ENCODE data around the gene DKC1.

- TF ChIP-seq CTCF (conservative IDR thresholded peaks at IDR 0.05 in 1 of 2, IDR thresholded peaks at IDR 0.05 in 1 of 2; ENCODE audit: extremely low read depth in 1 of 2, insufficient read depth in 1 of 2, low read depth in 1 of 2, low read length in 2 of 2) (no peak), EZH2 (IDR thresholded peaks at IDR 0.05; ENCODE audit: borderline replicate concordance, low read length) (no peak)
These were observed 44.0 kb upstream of the DKC1 start for GRCh38 chrX:154718616-154719015.

Data from mammary epithelial cell (primary cell).